Tibial nerve (tissue), 4 donors: ENCODE data around the gene TNFRSF12A. TPM values are rescaled to one million over a fixed set of nuclear protein-coding genes. Genes with fewer than 3 reads are reported as not detected.

ENCODE experiments used
- DNase-seq, 2 donors: peaks; one replicate each; pipeline ENCODE4 v3.0.0-alpha.2; 2019; ENCODE audit warnings: low spot score in 2 of 2
- H3K27ac ChIP-seq, 4 donors: fragments of 200-600 bp; sonication (generic) in 3 of 4; one replicate each; pipeline ENCODE4 v1.5.1; 2017 to 2019; ENCODE audit warnings: mild to moderate bottlenecking in 1 of 4
- H3K27me3 ChIP-seq, 2 donors: fragments of 200-600 bp; sonication (generic) in 1 of 2; one replicate each; pipeline versions ENCODE4 v1.5.1 to v1.6.0; 2017 to 2019
- H3K36me3 ChIP-seq, 3 donors: fragments of 200-600 bp; sonication (generic); one replicate each; pipeline ENCODE4 v1.5.1; 2018 to 2019
- H3K4me1 ChIP-seq, 4 donors: fragments of 200-600 bp; sonication (generic) in 3 of 4; one replicate each; pipeline ENCODE4 v1.5.1; 2017 to 2019
- H3K4me3 ChIP-seq, 4 donors: fragments of 200-600 bp; sonication (generic) in 3 of 4; one replicate each; pipeline ENCODE4 v1.5.1; 2017 to 2019; ENCODE audit warnings: mild to moderate bottlenecking in 1 of 4, moderate library complexity in 1 of 4
- H3K9me3 ChIP-seq, 4 donors: fragments of 200-600 bp; sonication (generic) in 3 of 4; one replicate each; pipeline ENCODE4 v1.5.1; 2017 to 2019
- CTCF ChIP-seq, 5 experiments: fragments of 200-600 bp in 3 of 5; fragments of 450-650 bp in 2 of 5; sonication (generic) in 3 of 5; IDR thresholded peaks; one replicate each; pipeline ENCODE4 v1.5.1; 2016 to 2019; ENCODE audit warnings: antibody characterized with exemption in 5 of 5, mild to moderate bottlenecking in 3 of 5, moderate library complexity in 2 of 5
- EP300 ChIP-seq, 2 donors: sonication (generic); formaldehyde crosslinking; IDR thresholded peaks; one replicate each; pipeline ENCODE4 v1.6.1; 2017; ENCODE audit warnings: antibody characterized with exemption in 2 of 2, mild to moderate bottlenecking in 1 of 2
- POLR2A ChIP-seq, 2 donors: fragments of 450-650 bp; IDR thresholded peaks; one replicate each; pipeline ENCODE4 v1.6.1; 2017; ENCODE audit warnings: antibody characterized with exemption in 2 of 2, mild to moderate bottlenecking in 2 of 2, moderate library complexity in 2 of 2
- WGBS, 2 donors: methylation state at CpG; one replicate each; pipeline ENCODE4 v1.1.5; 2018; 5-methylcytosine and 5-hydroxymethylcytosine counted together
- total RNA-seq, 4 donors: library from RNA; depleted of rRNA; stranded (reverse); fragments of >200 nt; gene quantifications; one replicate each; pipeline ENCODE4 v1.1.0, GENCODE V29; 2016

Gene TNFRSF12A
- total RNA-seq, 4 donors from 2014 or later: 2.4 to 47.4 (median 11.5) TPM

GRCh38 chr16:3027983-3028715 is 8.0 kb downstream of the TNFRSF12A start:
- peaks cover 0 to 47% (median 21%) of the 10 kb centered on the region in 4 donors for H3K4me1 ChIP-seq
- H3K27ac ChIP-seq: no peak overlapping the region

GRCh38 chr16:3028716-3029319 is 8.7 kb downstream of the TNFRSF12A start:
- DNase-seq: no peak
- 31 to 42% methylated on average over 8 to 15 of the region's 15 CpGs for WGBS, 2 donors

More at GRCh38 chr16:3027983-3028715, 8.0 kb downstream of the TNFRSF12A start:
- H3K4me3 ChIP-seq: no peak overlapping the region
- peaks cover 0 to 47% of the 10 kb centered on the region in 2 donors for H3K27me3 ChIP-seq
- peak; percentile 40 to 49 for DNase-seq
- peak; percentile 55 to 81 (median 75) for TF ChIP-seq CTCF (IDR thresholded peaks at IDR 0.05)
- no peak for TF ChIP-seq POLR2A (IDR thresholded peaks at IDR 0.05)
- H3K9me3 ChIP-seq: no peaks in the 10 kb centered on the region
- 7 to 27% methylated on average over 22 to 43 of the region's 58 CpGs for WGBS, 2 donors
- H3K36me3 ChIP-seq: peaks cover 0 to 22% (median 5%) of the 10 kb centered on the region in 3 donors

GRCh38 chr16:3029491-3030221 is 9.5 kb downstream of the TNFRSF12A start:
- DNase-seq: no peak
- peaks cover 0 to 36% (median 16%) of the 10 kb centered on the region in 4 donors for H3K4me1 ChIP-seq
- H3K4me3 ChIP-seq: no peak overlapping the region
- 11 to 16% methylated on average over 45 to 59 of the region's 59 CpGs for WGBS, 2 donors
- H3K36me3 ChIP-seq: peaks cover 0 to 22% (median 5%) of the 10 kb centered on the region in 3 donors
- TF ChIP-seq EP300 (IDR thresholded peaks at IDR 0.05) (no peak), POLR2A (IDR thresholded peaks at IDR 0.05) (no peak)
- no peak overlapping the region for H3K27ac ChIP-seq
- peaks cover 0 to 62% of the 10 kb centered on the region in 2 donors for H3K27me3 ChIP-seq
- no peaks in the 10 kb centered on the region for H3K9me3 ChIP-seq

More at GRCh38 chr16:3028716-3029319, 8.7 kb downstream of the TNFRSF12A start:
- Histone ChIP-seq H3K4me3 (no peak overlapping the region), H3K9me3 (no peaks in the 10 kb centered on the region), H3K27me3 (peaks cover 0 to 54% of the 10 kb centered on the region in 2 donors), H3K4me1 (peaks cover 0 to 42% (median 16%) of the 10 kb centered on the region in 4 donors), H3K27ac (no peak overlapping the region), H3K36me3 (peaks cover 0 to 22% (median 5%) of the 10 kb centered on the region in 3 donors)
- TF ChIP-seq POLR2A (IDR thresholded peaks at IDR 0.05): no peak
- TF ChIP-seq EP300 (IDR thresholded peaks at IDR 0.05): no peak
- TF ChIP-seq CTCF (IDR thresholded peaks at IDR 0.05): no peak

- peaks cover 0 to 19% (median 5%) of the 10 kb centered on the region in 3 donors for H3K36me3 ChIP-seq
- peaks cover 0 to 71% of the 10 kb centered on the region in 2 donors for H3K27me3 ChIP-seq
- H3K9me3 ChIP-seq: no peaks in the 10 kb centered on the region
- no peak overlapping the region for H3K27ac ChIP-seq
- 73 to 79% methylated on average over 33 of the region's 33 CpGs for WGBS, 2 donors
- TF ChIP-seq CTCF (IDR thresholded peaks at IDR 0.05): no peak
- no peak for TF ChIP-seq EP300 (IDR thresholded peaks at IDR 0.05)
- no peak for TF ChIP-seq POLR2A (IDR thresholded peaks at IDR 0.05)
- DNase-seq: no peak
- H3K4me1 ChIP-seq: peaks cover 0 to 28% (median 16%) of the 10 kb centered on the region in 4 donors
- H3K4me3 ChIP-seq: no peak overlapping the region
Measured at GRCh38 chr16:3030222-3031212, 10.3 kb downstream of the TNFRSF12A start.
